HEK293 (cell line): ENCODE measurements around the gene RNU2-63P.

Experiments
- CTCF ChIA-PET: fragments of 350-600 bp; formaldehyde crosslinking; extraction: SDS; loops from one replicate; lab custom pipeline; 2021; ENCODE audit warnings: antibody characterized with exemption; lab: Yijun Ruan, JAX
- POLR2A ChIA-PET: fragments of 300-600 bp; formaldehyde crosslinking; extraction: SDS; loops from one replicate; lab custom pipeline; 2020; ENCODE audit warnings: antibody characterized with exemption, inconsistent platforms; lab: Yijun Ruan, JAX
- H3K27ac ChIP-seq: fragments of 200-500 bp; sonication (Bioruptor generic); 2 replicates; pipeline ENCODE4 v1.5.1; 2014; ENCODE audit warnings: low read depth, low read length, control low read depth, inconsistent platforms; ENCODE audit errors: extremely low read depth
- H3K36me3 ChIP-seq, 2 experiments: fragments of 200-500 bp in 1 of 2; sonication (Bioruptor generic) in 1 of 2; 1 replicate in 1 of 2; 2 replicates in 1 of 2; pipeline ENCODE4 v1.5.1; 2014 to 2017; ENCODE audit warnings: inconsistent platforms in 2 of 2, low read length in 2 of 2; ENCODE audit not compliant: control insufficient read depth in 2 of 2, insufficient read depth in 1 of 2
- H3K4me1 ChIP-seq: fragments of 200-500 bp; sonication (Bioruptor generic); 2 replicates; pipeline ENCODE4 v1.5.1; 2014; ENCODE audit warnings: mild to moderate bottlenecking, low read length, inconsistent platforms; ENCODE audit not compliant: control insufficient read depth, insufficient read depth
- H3K4me3 ChIP-seq: 2 replicates; pipeline ENCODE4 v1.5.1; 2011; ENCODE audit warnings: low read depth, mild to moderate bottlenecking, control low read depth, low read length, moderate library complexity
- H3K9me3 ChIP-seq: fragments of 200-500 bp; sonication (Bioruptor generic); 2 replicates; pipeline ENCODE4 v1.5.1; 2014; ENCODE audit warnings: low read depth, low read length, inconsistent platforms; ENCODE audit not compliant: control insufficient read depth, insufficient read depth
- GLIS1 ChIP-seq: fragments of 450-650 bp; formaldehyde crosslinking; IDR thresholded peaks from 2 replicates; pipeline ENCODE4 v1.5.1; 2016; ENCODE audit warnings: missing biosample characterization, missing genetic modification characterization
- IKZF3 ChIP-seq: fragments of 450-650 bp; IDR thresholded peaks from 2 replicates; pipeline ENCODE4 v1.5.0; 2018; ENCODE audit warnings: missing biosample characterization, mild to moderate bottlenecking, missing genetic modification characterization, moderate library complexity
- OSR2 ChIP-seq: fragments of 450-650 bp; formaldehyde crosslinking; IDR thresholded peaks from 2 replicates; pipeline ENCODE4 v1.5.1; 2016; ENCODE audit warnings: missing biosample characterization, missing genetic modification characterization
- PRDM10 ChIP-seq: fragments of 450-650 bp; formaldehyde crosslinking; IDR thresholded peaks from 2 replicates; pipeline ENCODE4 v1.5.1; 2016; ENCODE audit warnings: missing biosample characterization, missing genetic modification characterization
- PRDM2 ChIP-seq: fragments of 450-650 bp; formaldehyde crosslinking; IDR thresholded peaks from 2 replicates; pipeline ENCODE4 v1.5.1; 2016; ENCODE audit warnings: missing biosample characterization, missing genetic modification characterization, borderline replicate concordance
- REPIN1 ChIP-seq: fragments of 450-650 bp; formaldehyde crosslinking; IDR thresholded peaks from 2 replicates; pipeline ENCODE4 v1.5.1; 2017; ENCODE audit warnings: missing biosample characterization, missing genetic modification characterization, low read depth
- SCRT1 ChIP-seq: fragments of 450-650 bp; formaldehyde crosslinking; IDR thresholded peaks from 2 replicates; pipeline ENCODE4 v1.5.1; 2016; ENCODE audit warnings: missing biosample characterization, missing genetic modification characterization, borderline replicate concordance
- SETDB1 ChIP-seq: IDR thresholded peaks from one replicate; pipeline ENCODE4 v1.6.1; 2017; ENCODE audit warnings: mild to moderate bottlenecking, low read length, moderate library complexity, mixed read lengths; ENCODE audit not compliant: insufficient read length
- TRIM28 ChIP-seq: IDR thresholded peaks from 2 replicates; pipeline ENCODE4 v1.6.1; 2011; ENCODE audit warnings: low read length, control low read depth, borderline replicate concordance
- ZBTB1 ChIP-seq: fragments of 450-650 bp; formaldehyde crosslinking; IDR thresholded peaks from 2 replicates; pipeline ENCODE4 v1.5.1; 2016; ENCODE audit warnings: missing biosample characterization, missing genetic modification characterization
- ZNF148 ChIP-seq: fragments of 450-650 bp; formaldehyde crosslinking; IDR thresholded peaks from 2 replicates; pipeline ENCODE4 v1.5.0; 2017; ENCODE audit warnings: missing biosample characterization, missing genetic modification characterization, borderline replicate concordance
- ZNF157 ChIP-seq: fragments of 450-650 bp; formaldehyde crosslinking; IDR thresholded peaks from 2 replicates; pipeline ENCODE4 v1.5.1; 2016; ENCODE audit warnings: missing biosample characterization, missing genetic modification characterization
- ZNF16 ChIP-seq: fragments of 450-650 bp; formaldehyde crosslinking; IDR thresholded peaks from 2 replicates; pipeline ENCODE4 v1.5.1; 2016; ENCODE audit warnings: low read depth, missing biosample characterization, missing genetic modification characterization
- ZNF239 ChIP-seq: fragments of 450-650 bp; formaldehyde crosslinking; IDR thresholded peaks from 2 replicates; pipeline ENCODE4 v1.5.1; 2016; ENCODE audit warnings: missing biosample characterization, missing genetic modification characterization
- ZNF354C ChIP-seq: fragments of 450-650 bp; formaldehyde crosslinking; IDR thresholded peaks from 2 replicates; pipeline ENCODE4 v1.5.1; 2016; ENCODE audit warnings: missing biosample characterization, missing genetic modification characterization, low read depth, borderline replicate concordance
- ZNF555 ChIP-seq: fragments of 450-650 bp; formaldehyde crosslinking; conservative IDR thresholded peaks from 2 replicates; pipeline ENCODE4 v1.5.1; 2017; ENCODE audit warnings: missing biosample characterization, mild to moderate bottlenecking, missing genetic modification characterization, inconsistent platforms
- ZNF629 ChIP-seq: fragments of 450-650 bp; formaldehyde crosslinking; IDR thresholded peaks from 2 replicates; pipeline ENCODE4 v1.5.1; 2017; ENCODE audit warnings: missing biosample characterization, missing genetic modification characterization
- ZNF654 ChIP-seq: fragments of 450-650 bp; formaldehyde crosslinking; IDR thresholded peaks from 2 replicates; pipeline ENCODE4 v1.5.1; 2016; ENCODE audit warnings: low read depth, missing biosample characterization, missing genetic modification characterization
- ZNF660 ChIP-seq: fragments of 450-650 bp; IDR thresholded peaks from 2 replicates; pipeline ENCODE4 v1.5.1; 2018; ENCODE audit warnings: missing biosample characterization, mild to moderate bottlenecking, missing genetic modification characterization
- ZNF785 ChIP-seq: fragments of 450-650 bp; formaldehyde crosslinking; IDR thresholded peaks from 2 replicates; pipeline ENCODE4 v1.5.1; 2016; ENCODE audit warnings: missing biosample characterization, missing genetic modification characterization
- TF ChIP-seq, protein P1 (sequence below): fragments of 450-650 bp; formaldehyde crosslinking; IDR thresholded peaks from 2 replicates; pipeline ENCODE4 v1.5.1; 2016; ENCODE audit warnings: missing biosample characterization, missing genetic modification characterization

The RNU2-63P gene

DNA sequence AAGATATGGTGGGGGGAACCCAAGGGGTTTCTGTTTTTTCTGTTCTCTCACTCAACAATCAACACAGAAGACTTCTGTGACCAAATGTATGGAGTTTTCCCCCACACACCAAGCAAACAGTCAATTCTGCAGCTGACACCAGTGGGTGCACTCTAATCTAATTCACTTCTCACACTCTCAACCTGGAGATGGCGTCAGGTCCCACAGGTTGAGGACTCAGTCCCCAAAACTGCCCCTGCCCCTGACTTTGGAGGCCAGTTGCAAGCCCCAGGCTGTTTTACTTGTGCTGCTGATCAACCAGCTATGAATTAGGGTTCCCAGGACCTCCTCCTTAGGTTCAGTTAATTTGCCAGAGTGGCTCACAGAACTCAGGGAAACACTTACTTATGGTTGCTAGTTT, 6.2 kb downstream of the RNU2-63P start (continued):
- TF ChIP-seq PRDM10 (tag by site-specific recombination): no peak
- TF ChIP-seq, protein P1, sequence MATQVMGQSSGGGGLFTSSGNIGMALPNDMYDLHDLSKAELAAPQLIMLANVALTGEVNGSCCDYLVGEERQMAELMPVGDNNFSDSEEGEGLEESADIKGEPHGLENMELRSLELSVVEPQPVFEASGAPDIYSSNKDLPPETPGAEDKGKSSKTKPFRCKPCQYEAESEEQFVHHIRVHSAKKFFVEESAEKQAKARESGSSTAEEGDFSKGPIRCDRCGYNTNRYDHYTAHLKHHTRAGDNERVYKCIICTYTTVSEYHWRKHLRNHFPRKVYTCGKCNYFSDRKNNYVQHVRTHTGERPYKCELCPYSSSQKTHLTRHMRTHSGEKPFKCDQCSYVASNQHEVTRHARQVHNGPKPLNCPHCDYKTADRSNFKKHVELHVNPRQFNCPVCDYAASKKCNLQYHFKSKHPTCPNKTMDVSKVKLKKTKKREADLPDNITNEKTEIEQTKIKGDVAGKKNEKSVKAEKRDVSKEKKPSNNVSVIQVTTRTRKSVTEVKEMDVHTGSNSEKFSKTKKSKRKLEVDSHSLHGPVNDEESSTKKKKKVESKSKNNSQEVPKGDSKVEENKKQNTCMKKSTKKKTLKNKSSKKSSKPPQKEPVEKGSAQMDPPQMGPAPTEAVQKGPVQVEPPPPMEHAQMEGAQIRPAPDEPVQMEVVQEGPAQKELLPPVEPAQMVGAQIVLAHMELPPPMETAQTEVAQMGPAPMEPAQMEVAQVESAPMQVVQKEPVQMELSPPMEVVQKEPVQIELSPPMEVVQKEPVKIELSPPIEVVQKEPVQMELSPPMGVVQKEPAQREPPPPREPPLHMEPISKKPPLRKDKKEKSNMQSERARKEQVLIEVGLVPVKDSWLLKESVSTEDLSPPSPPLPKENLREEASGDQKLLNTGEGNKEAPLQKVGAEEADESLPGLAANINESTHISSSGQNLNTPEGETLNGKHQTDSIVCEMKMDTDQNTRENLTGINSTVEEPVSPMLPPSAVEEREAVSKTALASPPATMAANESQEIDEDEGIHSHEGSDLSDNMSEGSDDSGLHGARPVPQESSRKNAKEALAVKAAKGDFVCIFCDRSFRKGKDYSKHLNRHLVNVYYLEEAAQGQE (tag by site-specific recombination): no peak
- TF ChIP-seq ZNF785 (tag by site-specific recombination): no peak
- no peak for TF ChIP-seq TRIM28
- TF ChIP-seq ZNF660 (tag by site-specific recombination): no peak
- no peak for TF ChIP-seq SCRT1 (tag by site-specific recombination)
- TF ChIP-seq ZBTB1: no peak

DNA sequence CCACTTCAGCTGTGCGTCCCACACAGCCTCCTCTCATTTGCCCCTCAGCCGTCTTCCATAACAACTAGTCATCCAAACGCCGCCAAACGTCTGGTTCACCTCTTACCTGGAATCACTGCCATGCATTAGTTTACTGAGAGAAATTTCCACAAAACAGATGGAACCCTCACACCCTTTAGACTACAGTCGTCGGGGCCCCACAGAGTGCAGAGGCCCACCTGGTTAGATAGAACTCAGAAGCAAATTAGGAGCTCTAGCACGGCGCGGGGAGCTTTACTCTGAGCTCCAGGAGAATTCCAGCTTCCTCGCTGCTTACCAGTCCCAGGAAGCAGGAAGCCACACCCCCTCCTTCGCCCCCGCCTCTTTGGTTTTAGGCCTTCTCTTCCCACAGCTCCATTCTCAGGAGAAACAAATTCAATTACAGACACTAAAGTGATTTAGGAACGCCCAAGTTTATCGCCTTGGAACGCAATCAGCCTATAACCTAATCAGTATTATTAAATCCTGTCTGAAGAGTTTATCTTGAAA, 9.4 kb downstream of the RNU2-63P start:
- POLR2A ChIA-PET: no interaction called here
- no peaks in the 10 kb centered on the region for H3K36me3 ChIP-seq
- H3K4me3 ChIP-seq: no peak overlapping the region
- no peak overlapping the region for H3K27ac ChIP-seq
- no peaks in the 10 kb centered on the region for H3K9me3 ChIP-seq
- CTCF ChIA-PET: no interaction called here
- H3K4me1 ChIP-seq: no peaks in the 10 kb centered on the region
- TF ChIP-seq ZNF239 (tag by site-specific recombination) (no peak), SETDB1 (no peak), OSR2 (tag by site-specific recombination) (no peak), ZNF555 (tag by site-specific recombination) (no peak), ZNF157 (no peak), REPIN1 (tag by site-specific recombination) (no peak), ZNF354C (tag by site-specific recombination) (no peak), ZNF16 (tag by site-specific recombination) (no peak), ZNF148 (tag by site-specific recombination) (no peak), PRDM2 (tag by site-specific recombination) (no peak), GLIS1 (tag by site-specific recombination) (no peak), ZNF654 (tag by site-specific recombination) (no peak), ZNF629 (tag by site-specific recombination) (no peak), IKZF3 (no peak)
